GM19193 (cell line): ENCODE measurements around the gene NAP1L5.

Source experiments
- POLR2A ChIP-seq: IDR thresholded peaks from 4 replicates; pipeline ENCODE4 v1.6.1; 2011; ENCODE audit not compliant: insufficient read depth, insufficient read length; ENCODE audit errors: extremely low read depth

NAP1L5 gene

GRCh38 chr4:88730811-88731210, 33.2 kb upstream of the NAP1L5 start:
- no peak for TF ChIP-seq POLR2A

- TF ChIP-seq POLR2A, result no peak
Observed at GRCh38 chr4:88729146-88729760, 31.6 kb upstream of the NAP1L5 start.

- no peak for TF ChIP-seq POLR2A
Observed at GRCh38 chr4:88728146-88728545, 30.5 kb upstream of the NAP1L5 start.

GRCh38 chr4:88725986-88726385, 28.4 kb upstream of the NAP1L5 start:
- no peak for TF ChIP-seq POLR2A

DNA sequence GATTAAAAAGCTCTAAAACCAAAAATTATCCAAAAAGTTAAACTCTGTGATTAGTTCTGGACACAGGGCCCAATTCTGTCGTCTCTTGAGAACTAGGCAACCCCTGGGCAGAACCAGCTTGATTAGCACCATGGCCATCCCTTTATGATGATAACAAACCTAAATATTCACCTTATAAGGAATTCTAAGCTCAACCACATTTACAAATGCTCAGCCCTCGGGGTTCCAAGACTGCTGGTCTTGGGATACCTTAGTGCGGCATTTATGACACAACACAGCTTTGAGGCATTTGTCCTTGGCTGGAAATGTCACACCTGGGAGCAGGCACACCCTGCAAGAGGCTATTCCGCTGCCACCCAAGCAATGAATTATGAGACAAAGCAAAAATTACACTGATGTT, 27.5 kb upstream of the NAP1L5 start:
- TF ChIP-seq POLR2A, result no peak

- no peak for TF ChIP-seq POLR2A
Observed at GRCh38 chr4:88724406-88724805, 26.8 kb upstream of the NAP1L5 start.

- no peak for TF ChIP-seq POLR2A
Observed at GRCh38 chr4:88722828-88723227, 25.2 kb upstream of the NAP1L5 start.

DNA sequence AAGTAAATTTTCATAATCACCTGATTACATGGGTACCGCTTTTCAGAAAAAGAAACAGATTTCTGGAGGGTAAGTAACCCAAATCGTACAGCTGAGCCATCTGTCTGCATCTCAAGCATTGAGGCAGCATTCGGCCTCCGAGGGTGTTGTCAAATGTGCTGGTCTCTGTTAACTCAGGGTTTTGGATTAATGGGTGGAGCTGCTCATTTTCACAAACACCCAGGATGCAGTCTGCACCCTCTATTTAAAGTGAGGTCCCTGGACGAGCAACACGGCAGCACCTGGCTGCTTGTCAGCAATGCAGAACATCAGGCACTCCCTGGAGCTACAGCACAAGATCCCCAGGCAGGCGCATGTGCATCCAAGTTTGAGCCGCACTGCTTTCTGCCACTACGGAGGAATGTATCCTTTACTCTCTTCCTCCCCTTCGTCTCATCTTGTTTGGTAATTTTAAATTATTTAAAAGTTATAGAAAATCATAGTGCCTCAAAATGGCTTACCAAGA, 24.7 kb upstream of the NAP1L5 start:
- TF ChIP-seq POLR2A, result no peak

- TF ChIP-seq POLR2A, result no peak
Observed at GRCh38 chr4:88720451-88721428, 23.1 kb upstream of the NAP1L5 start.

GRCh38 chr4:88719381-88719780, 21.8 kb upstream of the NAP1L5 start:
- TF ChIP-seq POLR2A, result no peak

DNA sequence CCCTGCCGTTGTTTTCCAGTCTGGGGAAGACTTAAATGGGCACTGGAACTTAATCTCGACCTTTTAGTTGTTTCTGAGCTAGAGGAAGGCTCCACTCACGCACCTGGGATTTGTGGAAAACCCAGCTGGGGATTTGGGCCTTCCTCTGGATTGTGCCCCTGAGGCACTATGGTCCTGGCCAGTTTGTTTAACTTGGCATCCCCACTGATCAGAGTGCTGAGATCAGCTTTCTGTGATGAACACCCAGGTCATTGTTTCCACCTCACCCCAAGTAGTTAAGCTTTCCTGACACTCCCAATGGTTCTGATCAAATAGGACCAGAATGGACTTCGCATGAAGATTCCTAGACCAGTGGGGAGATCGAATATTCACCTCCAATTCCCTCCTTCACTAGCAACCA, 20.5 kb upstream of the NAP1L5 start:
- no peak for TF ChIP-seq POLR2A

- TF ChIP-seq POLR2A, result no peak
Observed at GRCh38 chr4:88713782-88714181, 16.2 kb upstream of the NAP1L5 start.

DNA sequence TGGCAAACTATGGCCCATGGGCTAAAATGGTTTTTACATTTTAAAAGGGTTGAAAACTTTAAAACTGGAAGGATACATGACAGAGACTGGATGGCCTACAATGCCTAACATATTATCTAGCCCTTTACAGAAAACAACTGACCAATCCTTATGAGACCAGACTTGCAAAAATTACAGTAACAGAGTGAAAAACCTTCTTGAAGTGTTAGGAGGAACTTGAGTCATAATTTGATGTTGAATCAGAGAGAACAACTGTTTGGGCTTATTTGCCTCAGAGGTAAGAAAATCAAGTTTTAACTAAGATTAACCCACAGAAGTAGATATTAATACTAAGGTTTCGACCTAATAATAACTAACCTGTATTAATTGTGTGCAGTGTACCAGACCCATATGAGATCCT, 12.4 kb upstream of the NAP1L5 start:
- TF ChIP-seq POLR2A, result no peak

DNA sequence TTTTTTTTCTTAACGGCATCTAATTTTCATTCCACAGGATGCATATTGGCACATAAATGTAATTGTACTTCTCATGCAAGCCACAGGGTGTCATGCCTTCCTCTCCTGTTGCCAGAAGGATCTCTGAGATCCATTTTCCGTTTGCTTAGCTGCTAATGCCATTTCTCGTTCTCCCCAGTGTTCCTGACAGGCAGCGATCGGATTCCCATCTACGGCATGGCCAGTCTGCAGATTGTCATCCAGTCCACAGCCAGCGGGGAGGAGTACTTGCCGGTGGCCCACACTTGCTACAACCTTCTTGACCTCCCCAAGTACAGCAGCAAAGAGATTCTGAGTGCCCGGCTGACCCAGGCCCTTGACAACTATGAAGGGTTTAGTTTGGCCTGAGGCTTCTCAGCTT, 8.9 kb upstream of the NAP1L5 start:
- no peak for TF ChIP-seq POLR2A

DNA sequence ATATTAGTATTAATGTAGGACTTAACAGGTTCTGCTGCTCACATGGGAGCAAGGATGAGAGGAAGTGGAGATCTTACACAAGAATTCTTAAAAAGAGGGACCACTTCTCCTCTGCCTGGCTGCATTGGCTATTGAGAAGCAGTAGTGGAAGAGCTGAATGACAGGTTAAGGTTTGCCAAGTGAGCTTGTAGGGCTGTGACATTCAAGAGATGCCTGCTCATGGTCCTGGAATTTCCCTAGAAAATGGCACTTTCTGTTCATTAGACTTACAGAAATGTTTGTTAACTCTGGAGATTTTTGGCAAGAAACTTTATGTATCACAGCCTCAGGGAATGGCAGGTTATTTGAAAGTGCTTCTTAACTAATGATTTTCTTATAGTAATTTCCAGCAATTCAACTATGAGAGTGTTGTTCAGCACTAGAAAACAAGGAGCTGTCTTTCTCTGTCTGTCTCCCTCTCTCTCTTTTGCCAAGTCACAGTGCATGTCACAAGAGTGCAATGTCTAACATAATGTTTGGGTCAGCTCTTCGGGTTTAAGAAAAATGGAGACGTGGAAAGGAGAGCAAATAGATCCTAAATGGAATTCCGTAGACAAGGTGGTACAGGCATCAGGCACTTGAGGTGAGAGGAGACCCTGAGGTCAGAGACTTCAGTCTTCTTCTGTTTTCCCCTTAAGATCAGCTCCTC, 8.3 kb upstream of the NAP1L5 start:
- no peak for TF ChIP-seq POLR2A
